Measurements from ENCODE around the gene WNT4.

DNA sequence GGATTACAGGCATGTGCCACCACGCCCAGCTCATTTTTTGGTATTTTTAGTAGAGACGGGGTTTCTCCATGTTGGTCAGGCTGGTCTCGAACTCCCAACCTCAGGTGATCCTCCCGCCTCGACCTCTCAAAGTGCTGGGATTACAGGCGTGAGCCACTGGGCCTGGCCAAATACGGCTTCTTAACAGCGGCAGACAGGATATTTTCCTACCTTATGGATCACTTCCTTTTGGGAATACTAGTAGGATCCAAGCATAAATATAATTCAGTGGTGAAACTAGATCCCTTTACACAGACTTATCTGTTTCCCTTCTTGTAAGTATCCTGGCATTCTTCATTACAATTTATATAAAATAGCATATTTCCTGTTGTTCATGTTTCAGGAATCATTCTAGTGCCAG is 40.9 kb downstream of the WNT4 start:
- TF ChIP-seq ZC3H10 (CRISPR knock-in tag; IDR thresholded peaks at IDR 0.05) (no peak), BACH2 (CRISPR knock-in tag; IDR thresholded peaks at IDR 0.05; ENCODE audit: borderline replicate concordance) (no peak), OSR1 (CRISPR knock-in tag; IDR thresholded peaks at IDR 0.05) (no peak), ZFP3 (CRISPR knock-in tag; IDR thresholded peaks at IDR 0.05) (no peak), SNAI2 (CRISPR knock-in tag; IDR thresholded peaks at IDR 0.05) (no peak), ARNTL (CRISPR knock-in tag; IDR thresholded peaks at IDR 0.05; ENCODE audit: borderline replicate concordance, low read depth) (no peak), RARB (CRISPR knock-in tag; IDR thresholded peaks at IDR 0.05) (no peak), ZFP30 (CRISPR knock-in tag; IDR thresholded peaks at IDR 0.05) (no peak), ZNF565 (CRISPR knock-in tag; conservative IDR thresholded peaks at IDR 0.05; ENCODE audit: low read depth) (no peak), ZNF8 (CRISPR knock-in tag; IDR thresholded peaks at IDR 0.05) (no peak), ESRRG (CRISPR knock-in tag; IDR thresholded peaks at IDR 0.05) (no peak), TOX (CRISPR knock-in tag; IDR thresholded peaks at IDR 0.05; ENCODE audit: borderline replicate concordance) (no peak)
- TF ChIP-seq, protein P1, sequence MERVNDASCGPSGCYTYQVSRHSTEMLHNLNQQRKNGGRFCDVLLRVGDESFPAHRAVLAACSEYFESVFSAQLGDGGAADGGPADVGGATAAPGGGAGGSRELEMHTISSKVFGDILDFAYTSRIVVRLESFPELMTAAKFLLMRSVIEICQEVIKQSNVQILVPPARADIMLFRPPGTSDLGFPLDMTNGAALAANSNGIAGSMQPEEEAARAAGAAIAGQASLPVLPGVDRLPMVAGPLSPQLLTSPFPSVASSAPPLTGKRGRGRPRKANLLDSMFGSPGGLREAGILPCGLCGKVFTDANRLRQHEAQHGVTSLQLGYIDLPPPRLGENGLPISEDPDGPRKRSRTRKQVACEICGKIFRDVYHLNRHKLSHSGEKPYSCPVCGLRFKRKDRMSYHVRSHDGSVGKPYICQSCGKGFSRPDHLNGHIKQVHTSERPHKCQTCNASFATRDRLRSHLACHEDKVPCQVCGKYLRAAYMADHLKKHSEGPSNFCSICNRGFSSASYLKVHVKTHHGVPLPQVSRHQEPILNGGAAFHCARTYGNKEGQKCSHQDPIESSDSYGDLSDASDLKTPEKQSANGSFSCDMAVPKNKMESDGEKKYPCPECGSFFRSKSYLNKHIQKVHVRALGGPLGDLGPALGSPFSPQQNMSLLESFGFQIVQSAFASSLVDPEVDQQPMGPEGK (CRISPR knock-in tag; IDR thresholded peaks at IDR 0.05; ENCODE audit: borderline replicate concordance) = no peak

Measured in SK-N-SH treated with all-trans-retinoic acid at 6 μM for 48 hours (cell line).